ENCODE measurements around the gene NEDD4.
A peak's percentile ranks its signal among the peaks of the same experiment; 100 is the strongest.
"Not testable (repeated sequence)": the region's sequence is repeated elsewhere in the genome, so short reads cannot be mapped to it uniquely, and the experiment has no call there.

Gene NEDD4

DNA sequence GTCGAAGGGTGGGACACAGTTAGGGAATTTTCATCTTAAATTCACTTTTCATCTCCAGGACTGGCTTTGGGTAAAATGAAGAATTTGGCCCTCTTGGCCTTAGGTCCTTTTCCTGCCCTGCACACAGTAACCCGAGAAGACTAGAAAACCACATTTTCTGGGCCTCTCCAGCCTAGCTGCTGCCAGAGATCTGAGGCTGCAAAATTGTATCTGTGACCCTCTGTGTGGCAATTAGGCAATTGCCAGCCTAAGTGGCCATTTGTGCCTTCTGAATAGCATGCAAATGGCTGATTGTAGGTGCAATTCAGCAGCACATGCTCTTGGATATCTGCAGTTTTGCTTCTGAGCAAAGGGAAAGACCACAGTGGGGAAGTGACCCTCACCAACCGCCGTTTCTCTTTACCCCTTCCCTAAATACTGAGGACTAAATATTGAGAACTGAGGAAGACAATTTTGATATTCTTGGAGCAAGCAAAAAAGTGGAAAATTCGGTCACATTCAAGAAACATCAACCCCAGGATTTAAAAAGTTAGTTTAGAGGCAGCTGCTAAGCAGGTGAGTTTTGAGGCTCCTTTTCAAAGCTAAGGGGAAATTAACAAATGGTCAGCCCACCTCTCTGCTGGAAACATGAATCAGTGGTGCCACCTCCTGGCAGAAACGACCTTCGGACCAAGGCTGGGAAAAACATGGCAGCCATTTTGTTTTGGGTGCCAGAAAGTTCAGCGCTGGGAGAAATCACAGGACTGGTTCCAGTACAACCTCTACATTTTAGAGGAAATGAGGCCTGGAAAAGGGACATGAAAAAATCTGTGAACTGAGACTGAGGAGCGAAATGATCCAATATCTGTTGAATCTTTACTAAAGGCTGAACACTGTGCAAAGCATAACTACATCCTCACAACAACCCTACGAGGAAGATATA is 193.9 kb downstream of the NEDD4 start:
- no peak overlapping the region for H3K4me3 ChIP-seq (ENCODE audit: low read length)
- no peak for DNase-seq (ENCODE audit: low read depth)
- TF ChIP-seq CTCF (conservative IDR thresholded peaks at IDR 0.05; ENCODE audit: low read depth, low read length) = peak; percentile 89

DNA sequence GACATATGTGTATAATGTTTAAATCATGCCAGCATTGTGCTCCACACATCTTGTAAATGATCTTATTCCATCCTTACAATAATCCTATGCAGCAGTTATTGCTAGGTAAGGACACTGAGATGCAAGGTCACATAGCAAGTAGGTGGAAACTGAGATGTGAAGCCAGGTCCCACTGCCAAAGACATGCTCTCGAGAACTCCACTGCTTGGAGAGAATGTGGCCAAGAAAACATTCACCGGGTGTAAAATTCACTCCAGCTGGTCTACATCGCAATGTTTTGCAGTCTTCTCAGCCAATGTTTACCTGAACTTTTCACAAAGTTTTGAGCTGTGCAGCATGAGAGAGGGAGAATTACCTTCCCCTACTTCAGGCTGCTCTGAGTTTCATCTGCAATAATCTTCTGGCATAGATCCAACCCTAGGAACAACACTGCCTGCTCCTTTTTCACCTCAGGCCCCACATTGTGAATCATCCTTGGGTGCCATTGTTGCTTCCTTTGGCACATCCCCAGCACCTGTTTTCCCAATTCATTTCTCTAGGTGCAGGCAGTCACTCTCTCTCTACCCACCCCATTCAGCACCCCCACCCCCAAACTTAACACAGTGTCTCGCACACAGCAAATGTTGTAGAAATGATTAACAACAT is 197.0 kb downstream of the NEDD4 start:
- no peak overlapping the region for H3K4me3 ChIP-seq (ENCODE audit: low read length)
- no peak for TF ChIP-seq CTCF (conservative IDR thresholded peaks at IDR 0.05; ENCODE audit: low read depth, low read length)
- DNase-seq (ENCODE audit: low read depth) = no peak

DNA sequence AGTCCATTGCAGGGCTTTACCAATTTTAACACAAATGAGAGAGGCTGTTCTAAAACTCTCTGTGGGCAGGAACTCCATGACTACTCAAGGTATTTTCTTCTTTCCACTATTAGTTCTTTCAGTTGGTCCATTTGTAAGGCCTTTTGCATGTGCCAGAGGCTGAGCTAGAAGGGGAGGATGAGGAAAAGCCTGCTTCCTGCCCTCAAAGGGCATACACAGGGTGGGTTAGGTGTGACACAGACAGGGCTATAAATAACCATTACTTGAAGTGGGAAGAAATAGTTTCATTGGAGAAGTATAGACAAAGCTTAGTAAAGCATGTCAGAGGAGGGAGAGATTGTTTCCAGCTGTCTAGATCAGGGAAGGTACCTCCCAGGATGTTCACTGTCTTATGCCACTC is 198.4 kb downstream of the NEDD4 start:
- no peak for DNase-seq (ENCODE audit: low read depth)
- TF ChIP-seq CTCF (conservative IDR thresholded peaks at IDR 0.05; ENCODE audit: low read depth, low read length) = no peak
- H3K4me3 ChIP-seq (ENCODE audit: low read length) = no peak overlapping the region

GRCh38 chr15:55791551-55792400 is 201.6 kb downstream of the NEDD4 start:
- H3K4me3 ChIP-seq (ENCODE audit: low read length) = no peak overlapping the region
- peak; percentile 75 for DNase-seq (ENCODE audit: low read depth)
- TF ChIP-seq CTCF (conservative IDR thresholded peaks at IDR 0.05; ENCODE audit: low read depth, low read length) = no peak

DNA sequence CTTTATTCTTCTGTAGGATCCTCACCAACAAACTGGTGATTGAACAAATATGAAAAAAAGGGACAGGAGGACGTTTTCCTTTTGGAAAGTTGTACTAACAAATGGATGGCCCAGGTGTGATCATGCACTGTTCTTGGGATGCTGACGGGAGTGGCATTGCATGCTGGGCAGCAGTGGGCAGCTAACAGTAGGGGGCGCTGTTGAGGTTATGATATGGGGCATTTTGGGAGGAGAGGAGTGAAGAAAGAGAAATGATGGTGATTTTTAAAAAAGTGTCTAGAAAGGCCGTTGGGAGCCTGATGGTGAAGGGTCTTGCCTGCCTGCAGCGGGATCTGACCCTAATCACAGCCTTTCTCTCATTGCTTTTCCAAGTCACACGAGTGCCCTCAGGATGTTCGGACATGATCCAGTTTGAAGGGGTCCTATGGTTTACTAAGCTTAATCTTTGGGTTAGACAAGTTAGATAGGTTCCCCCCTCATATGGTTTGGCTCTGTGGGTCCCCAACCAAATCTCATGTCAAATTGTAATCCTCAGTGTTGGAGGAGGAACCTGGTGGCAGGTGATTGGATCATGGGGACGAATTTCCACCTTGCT is 204.2 kb downstream of the NEDD4 start:
- DNase-seq (ENCODE audit: low read depth) = no peak
- TF ChIP-seq CTCF (conservative IDR thresholded peaks at IDR 0.05; ENCODE audit: low read depth, low read length) = peak; percentile 55

DNA sequence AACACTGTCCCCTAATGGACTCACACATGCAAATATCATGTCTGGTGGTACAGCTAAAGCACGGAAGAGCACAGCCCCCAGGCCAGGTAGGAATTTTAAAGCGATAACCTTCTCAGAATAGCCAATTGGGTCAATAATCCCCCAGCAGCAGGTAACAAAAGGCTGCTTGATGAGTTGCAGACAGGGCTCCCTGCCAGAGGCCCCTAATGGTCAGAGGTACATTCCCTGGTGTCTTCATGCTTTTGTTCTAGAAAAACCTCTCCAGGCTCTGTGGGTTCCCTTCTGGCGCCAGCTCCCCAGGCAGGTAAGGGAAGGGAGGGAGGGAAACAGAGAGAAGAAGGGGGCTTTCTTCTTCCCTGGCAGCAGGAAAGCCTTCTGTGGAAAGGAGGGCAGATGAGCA is 207.1 kb downstream of the NEDD4 start:
- TF ChIP-seq CTCF (conservative IDR thresholded peaks at IDR 0.05; ENCODE audit: low read depth, low read length) = no peak
- no peak overlapping the region for H3K4me3 ChIP-seq (ENCODE audit: low read length)
- no peak for DNase-seq (ENCODE audit: low read depth)

More for the DNA sequence above, 204.2 kb downstream of the NEDD4 start:
- no peak overlapping the region for H3K4me3 ChIP-seq (ENCODE audit: low read length)

DNA sequence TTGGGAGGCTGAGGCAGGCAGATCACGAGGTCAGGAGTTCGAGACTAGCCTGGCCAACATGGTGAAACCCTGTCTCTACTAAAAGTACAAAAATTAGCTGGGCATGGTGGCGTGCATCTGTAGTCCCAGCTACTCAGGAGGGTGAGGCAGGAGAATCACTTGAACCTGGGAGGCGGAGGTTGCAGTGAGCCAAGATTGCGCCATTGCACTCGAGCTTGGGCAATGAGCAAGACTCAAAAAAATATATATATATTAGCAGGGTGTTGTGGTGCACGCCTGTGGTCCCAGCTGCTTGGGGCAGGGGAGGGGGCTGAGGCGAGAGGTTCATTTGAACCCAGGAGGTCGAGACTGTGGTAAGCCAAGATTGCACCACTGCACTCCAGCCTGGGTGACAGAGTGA is 207.8 kb downstream of the NEDD4 start:
- H3K4me3 ChIP-seq (ENCODE audit: low read length); DNase-seq (ENCODE audit: low read depth): not testable (repeated sequence)

All from retinal pigment epithelial cell (primary cell).